GM19395 (cell line): ENCODE data around the gene MAG.

Experiments
- ATAC-seq: cut with Tn5 transposase; IDR thresholded peaks from one replicate; pipeline ENCODE4 v1.9.1; 2021; ENCODE audit warnings: mild to moderate bottlenecking, moderate library complexity; ENCODE audit not compliant: unreplicated experiment

Gene MAG, protein sequence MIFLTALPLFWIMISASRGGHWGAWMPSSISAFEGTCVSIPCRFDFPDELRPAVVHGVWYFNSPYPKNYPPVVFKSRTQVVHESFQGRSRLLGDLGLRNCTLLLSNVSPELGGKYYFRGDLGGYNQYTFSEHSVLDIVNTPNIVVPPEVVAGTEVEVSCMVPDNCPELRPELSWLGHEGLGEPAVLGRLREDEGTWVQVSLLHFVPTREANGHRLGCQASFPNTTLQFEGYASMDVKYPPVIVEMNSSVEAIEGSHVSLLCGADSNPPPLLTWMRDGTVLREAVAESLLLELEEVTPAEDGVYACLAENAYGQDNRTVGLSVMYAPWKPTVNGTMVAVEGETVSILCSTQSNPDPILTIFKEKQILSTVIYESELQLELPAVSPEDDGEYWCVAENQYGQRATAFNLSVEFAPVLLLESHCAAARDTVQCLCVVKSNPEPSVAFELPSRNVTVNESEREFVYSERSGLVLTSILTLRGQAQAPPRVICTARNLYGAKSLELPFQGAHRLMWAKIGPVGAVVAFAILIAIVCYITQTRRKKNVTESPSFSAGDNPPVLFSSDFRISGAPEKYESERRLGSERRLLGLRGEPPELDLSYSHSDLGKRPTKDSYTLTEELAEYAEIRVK

DNA sequence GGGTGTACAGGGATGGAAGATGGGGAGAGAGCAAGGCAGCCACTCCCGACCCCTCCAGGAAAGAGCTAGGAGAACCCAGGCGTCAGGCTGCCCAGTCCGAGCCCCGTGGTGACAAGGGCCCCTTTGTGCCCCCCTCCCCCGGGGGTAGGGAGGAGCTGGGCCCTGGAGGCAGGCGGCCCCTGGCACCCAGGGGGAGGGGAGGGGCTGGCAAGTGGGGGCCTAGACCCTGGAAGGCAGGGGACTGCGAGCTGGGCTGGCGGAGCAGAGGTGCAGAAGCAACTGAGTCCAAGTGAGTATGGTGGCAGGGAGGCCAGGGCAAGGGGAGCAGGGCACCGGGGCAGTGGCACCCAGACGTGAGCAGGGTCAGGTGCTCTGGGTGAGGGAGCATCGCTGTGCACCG, at the start of gene MAG:
MAG (plus strand) TSS at position 246 of the 400 bp plus-strand sequence. CDS start 3,248 bp downstream, outside the sequence.
- no peak for ATAC-seq

DNA sequence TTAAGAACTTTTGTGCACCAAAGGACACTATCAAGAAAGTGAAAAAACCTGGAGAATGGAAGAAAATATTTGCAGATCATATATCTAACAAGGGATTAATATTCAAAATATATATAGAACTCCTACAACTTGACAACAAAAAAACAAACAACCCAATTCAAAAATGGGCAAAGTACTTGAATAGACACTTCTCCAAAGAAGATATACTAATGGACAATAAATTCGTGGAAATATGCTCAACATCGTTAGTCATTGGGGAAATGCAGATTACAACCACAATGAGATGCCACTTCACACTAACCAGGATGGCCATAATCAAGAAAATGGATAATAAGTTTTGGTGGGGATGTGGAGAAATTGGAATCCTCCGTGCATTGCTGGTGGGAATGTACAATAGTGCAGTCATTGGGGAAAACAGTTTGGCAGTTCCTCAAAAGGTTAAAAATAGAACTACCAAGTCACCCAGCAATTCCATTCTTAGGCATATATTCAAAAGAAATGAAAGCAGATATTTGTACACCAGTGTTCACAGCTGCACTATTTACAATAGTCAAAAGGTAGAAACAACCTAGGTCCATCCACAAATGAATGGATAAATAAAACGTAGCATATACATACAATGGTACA, 45.4 kb upstream of the MAG start:
- no peak for ATAC-seq

DNA sequence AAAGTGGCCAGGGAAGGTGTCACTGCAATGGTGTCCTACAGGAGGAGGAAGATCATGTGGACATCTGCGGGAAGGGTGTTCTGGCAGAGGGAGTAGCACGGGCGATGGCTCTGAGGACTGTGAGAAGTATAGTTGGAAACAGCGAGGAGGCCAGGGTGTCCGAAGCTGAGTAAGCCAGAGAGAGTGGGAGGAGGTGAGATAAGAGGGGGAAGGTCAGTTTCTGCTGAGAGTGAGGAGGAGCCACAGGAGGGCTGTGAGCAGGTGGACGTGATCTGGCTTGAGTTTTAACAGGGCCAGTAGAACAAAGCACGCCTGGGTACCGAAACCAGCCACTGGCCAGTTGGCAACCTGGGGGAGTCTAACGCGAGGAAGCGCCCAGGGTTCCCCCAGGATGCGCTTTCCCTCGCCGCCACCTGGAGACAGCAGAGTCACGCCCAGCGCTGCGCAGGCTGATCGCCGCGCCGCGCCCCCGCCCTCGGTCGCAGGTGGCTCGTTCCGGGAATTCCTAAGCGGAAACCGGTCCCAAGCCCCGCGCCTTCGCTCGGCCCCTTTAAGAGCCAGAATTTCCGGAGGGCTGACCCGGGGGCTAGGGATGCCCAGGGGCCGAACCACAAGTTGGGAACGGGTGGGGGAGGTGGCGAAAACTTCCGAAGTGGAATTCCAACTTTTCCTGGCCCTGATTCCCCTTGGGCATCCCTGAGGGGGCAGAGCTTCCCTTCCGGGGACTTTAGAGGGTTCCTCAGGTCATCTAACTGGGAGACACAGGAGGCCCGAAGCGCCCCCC, 44.2 kb upstream of the MAG start:
- ATAC-seq: peak; percentile 49

DNA sequence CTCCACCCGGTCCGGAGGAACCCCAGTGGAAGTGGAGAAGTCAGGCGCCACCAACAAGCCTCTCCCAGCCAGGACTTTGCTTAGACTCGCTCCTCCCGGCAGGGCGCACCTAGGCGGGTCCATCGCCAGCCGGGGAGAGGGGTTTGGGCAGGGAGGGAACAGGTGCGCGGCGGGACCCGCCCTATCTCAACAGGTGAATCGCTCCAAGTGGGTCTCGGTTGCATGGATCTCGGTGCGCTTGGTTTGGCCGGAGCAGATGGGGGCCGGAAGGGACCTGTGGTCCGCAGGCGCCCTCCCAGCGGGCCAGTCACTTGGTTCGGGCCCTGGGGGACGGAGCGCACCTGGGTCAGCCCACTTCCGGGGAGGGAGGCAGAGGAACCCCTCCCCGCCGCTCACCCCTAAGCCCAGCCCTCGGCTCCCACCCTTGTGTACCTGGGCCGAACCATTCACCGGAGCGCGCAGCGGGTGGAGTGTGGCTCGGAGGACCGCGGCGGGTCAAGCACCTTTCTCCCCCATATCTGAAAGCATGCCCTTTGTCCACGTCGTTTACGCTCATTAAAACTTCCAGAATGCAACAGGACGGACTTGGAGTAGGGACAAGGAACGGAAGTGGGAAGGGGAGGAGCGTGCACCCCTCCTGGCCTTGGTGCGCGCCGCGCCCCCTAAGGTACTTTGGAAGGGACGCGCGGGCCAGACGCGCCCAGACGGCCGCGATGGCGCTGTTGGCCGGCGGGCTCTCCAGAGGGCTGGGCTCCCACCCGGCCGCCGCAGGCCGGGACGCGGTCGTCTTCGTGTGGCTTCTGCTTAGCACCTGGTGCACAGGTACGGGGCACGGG, 43.4 kb upstream of the MAG start, which contains the start of gene LSR:
LSR (plus strand) TSS at position 693 of the 836 bp plus-strand sequence; CDS start at position 714, 21 bp downstream.
- ATAC-seq: peak; percentile 77

DNA sequence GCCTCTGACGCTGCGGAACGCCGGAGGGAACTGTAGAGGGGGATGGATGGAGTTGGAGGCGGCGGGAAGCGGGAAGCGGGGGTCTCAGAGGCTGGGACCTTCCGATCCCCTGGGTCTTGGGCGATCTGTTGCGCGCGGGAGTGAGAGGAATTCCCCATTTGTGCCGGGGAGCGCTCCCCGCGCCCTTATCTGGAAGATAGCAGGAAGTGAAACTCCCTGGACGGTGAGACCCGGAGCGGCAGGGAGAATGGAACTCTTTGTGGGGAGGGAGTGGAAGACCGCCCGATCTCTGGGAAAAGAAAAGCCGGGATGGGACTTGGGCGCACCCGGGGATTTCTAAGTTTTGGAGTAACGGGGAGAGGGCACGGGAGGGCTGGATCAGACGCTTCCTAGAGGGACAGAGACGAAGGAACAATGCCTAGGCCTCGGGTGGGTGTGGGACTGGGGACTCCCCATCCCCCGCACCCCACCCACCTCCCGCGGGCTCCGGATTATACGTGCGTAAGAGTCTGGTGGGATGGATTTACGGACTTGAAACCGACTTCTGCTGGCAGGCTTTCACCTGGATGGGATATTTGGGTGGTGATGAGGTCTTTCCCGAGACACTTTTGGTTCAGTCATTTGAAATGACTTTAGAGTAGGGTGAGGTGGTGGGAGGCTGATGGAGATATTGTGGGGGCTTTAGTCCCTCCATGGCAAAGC, 42.7 kb upstream of the MAG start:
- ATAC-seq: no peak

DNA sequence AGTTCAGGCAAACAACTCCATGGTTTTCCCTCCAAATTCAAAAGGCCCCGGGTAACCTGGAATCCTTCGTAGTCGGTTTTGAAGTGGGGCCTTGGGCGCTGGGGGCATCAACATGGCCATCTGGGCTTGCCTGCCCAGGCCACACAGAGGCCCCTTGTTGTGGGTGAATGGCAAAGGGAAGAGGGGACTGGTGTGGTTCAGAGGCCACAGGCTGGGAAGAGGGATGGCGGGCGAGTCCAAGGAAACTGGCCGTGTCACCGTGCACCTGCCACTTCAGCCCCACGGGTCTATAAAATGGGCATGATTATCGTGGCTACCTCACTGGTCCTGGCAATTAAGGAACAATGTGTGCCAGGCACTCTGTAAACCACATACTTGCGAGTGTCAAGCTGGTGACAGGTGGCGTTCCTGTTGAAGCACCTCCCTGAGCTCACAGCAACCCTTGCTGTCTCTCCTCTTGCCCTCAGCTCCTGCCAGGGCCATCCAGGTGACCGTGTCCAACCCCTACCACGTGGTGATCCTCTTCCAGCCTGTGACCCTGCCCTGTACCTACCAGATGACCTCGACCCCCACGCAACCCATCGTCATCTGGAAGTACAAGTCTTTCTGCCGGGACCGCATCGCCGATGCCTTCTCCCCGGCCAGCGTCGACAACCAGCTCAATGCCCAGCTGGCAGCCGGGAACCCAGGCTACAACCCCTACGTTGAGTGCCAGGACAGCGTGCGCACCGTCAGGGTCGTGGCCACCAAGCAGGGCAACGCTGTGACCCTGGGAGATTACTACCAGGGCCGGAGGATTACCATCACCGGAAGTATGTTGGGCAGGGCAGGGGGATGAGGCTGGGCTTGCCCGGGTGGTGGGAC, 41.9 kb upstream of the MAG start:
- ATAC-seq: no peak

DNA sequence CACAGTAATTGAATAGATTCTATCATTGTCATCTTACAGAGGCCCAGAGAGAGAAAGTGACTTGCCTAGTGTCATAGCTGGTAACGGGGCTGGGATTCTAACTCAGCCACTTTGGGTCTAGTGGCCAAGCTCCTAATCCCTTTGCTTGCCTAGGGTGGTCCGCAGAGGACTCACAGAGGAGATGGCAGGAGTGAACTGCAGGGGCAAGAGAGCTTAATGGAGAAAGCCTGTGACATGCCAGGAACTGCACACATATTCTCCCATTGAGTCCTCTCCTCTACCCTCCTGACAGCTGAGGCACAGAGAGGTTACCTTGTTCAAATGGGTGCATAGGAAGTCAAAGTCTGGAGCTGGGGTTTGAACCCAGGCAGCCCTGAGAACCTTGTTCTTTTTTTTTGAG, 40.5 kb upstream of the MAG start:
- no peak for ATAC-seq

DNA sequence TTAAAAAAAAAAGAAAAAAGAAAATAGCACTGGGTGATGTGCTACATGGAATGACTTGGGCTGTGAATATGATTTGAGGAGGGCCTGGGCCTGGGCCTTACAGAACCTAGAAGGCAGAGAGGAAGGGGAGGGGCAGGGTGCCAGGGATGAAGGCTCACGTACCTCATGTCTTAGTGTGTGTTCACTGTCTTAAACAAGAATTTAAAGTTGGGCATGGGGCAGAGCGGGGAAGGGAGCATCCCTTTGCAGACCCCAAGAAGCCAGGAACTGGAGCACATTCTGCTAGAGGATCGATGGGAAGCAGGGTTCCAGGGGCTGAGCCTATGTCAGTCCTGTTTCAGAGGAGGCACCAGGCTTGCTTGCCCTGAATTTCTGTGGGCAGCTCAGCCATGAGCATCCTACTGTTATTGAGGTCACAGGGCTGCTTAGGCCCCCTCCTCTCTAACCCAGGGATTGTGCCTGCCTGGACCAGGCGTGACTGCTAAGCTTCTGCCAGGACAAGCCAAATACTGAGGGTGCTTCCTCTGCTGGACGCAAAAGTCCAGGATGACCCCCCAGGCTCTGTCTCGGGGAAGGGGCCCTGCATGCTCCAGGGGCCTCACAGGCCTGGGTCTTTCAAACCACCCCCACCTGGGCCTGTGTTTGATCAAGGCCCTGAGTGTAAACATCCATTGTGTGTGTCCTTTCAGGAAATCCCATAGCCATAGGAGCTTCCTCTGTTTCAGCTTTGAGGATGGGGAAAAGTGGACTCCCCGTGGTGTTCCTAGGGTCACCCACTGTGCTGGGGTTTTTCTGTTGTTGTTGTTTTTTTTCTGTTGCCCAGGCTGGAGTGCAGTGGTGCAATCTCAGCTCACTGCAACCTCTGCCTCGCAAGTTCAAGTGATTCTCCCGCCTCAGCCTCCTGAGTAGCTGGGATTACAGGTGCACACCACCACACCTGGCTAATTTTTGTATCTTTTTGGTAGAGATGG, 38.4 kb upstream of the MAG start:
- ATAC-seq: no peak

DNA sequence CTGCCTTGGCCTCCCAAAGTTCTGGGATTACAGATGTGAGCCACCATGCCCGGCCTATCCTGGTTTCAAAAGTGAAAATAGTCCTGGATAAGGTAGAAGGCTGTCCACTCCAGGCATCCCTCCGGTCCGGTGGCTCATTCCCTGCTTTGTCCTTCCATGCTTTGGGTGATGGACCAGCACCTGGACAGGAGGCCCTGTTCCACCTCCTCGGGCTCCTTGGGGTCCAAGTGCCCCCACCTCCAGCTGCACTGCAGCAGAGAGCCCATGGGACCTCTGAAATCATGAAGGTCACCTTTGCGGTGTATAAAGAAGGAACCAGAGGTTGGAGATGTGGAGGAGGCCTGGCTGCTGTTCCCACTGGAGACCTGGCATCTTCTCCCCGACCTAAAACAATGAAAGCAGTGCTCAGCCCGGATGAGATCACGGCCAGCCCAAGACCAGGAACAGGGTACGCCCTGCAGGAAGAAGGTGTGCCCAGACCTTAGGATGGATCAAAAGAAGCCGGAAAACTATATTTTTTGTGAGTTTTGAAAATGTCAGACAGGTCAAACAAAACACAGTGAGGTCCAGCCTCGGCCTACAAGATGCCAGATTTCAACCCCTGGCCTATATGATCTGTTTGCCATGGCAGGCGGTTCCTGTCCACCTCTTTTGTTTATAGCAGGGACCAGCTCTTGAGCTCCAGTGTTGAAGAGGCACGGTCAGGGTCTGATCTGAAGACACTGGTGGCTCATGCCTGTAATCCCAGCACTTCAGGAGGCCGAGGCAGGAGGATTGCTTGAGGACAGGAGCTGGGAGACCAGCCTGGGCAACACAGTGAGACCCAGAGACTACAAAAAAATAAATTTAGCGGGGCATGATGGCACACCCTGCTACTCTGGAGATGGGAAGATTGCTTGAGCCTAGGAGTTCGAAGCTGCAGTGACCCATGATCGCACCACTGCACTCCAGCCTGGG, 37.3 kb upstream of the MAG start:
- no peak for ATAC-seq

DNA sequence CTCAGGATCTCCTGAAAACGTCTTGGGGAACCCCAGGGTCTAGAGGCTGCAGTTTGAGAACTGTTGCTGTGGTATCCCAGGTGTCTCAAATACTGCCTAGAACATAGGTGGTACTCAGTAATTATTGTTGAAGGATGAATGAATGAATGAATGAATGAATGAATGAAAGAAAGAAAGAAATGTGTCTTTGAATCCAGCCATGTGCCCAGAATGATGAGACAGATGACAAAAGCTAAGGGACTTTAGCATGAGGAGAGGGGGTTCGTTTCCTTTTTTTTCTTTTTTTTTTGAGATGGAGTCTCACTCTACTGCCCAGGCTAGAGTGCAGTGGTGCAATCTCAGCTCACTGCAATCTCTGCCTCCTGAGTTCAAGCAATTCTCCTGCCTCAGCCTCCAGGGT, 35.4 kb upstream of the MAG start:
- no peak for ATAC-seq

DNA sequence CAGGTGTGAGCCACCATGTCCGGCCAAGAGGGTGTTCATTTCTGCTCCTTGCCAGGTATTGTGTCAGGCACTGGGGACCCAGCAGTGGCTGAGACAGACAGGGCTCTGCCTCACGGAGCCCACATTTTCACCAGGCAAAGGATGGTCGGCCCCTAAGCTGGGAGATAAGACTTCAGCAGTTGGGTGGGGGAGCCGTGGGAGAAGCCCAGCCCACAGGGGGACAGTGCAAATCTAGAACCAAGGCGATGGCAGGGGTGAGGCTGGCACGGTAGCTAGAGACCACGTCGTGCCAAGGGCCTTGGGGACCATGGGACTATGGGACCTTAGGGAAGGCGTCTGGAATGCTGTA, 34.9 kb upstream of the MAG start:
- no peak for ATAC-seq

DNA sequence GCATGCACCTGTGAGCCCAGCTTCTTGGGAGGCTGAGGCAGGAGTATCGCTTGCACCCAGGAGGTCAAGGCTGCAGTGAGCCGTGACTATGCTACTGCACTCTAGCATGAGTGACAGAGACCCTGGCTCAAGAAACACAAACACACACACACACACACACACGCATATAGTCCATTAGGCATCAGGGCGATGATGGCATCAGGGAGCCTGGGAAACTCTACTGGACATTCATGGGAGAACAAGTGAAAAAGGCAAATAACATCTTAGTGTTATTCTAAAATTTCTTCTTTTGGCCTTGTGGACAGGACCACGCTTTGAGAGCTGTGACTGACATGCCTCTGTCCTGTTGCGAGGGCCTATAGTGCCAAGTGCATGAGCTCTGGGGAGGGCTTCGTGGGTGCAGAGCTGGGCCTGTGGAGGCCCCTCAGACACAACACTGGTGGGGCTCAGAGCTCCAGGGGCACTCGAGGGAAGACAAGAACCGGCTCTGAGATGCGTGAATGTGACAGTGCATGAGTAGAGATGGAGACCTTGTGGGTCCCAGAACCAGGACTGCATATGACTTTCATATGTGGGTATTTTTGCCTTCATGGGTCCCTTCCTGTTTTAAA, 31.2 kb upstream of the MAG start:
- ATAC-seq: no peak

DNA sequence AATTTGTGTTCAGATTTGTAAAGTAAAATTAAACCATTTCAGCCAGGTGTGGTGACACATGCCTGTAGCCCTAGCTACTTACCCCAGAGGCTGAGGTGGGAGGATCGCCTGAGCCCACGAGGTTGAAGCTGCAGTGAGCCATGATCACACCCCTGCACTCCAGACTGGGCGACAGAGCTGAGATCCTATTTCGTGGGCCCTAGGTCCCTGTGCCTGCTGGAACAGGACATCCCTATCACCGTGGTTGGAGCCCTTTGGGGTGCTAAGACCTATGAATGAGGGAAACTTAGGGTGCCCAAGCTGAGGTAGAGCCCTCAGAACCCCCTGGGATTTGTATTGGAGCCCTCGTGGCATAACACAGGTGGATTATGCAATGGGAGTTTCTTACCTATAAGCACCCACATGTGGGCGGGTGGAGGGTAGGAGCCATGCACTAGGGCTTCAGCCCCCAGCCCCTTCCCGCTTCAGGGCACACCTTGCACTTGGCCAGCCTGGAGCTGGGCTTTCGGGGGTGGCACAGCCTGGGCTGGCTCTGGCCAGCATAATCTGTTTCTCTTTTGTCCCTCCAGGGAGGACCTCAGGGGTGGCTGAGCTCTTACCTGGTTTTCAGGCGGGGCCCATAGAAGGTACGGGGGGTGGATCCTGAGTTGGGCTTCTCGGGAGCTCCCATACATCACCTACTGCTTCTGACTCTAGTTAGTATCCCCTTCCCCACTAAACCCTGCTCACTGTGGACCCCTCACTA, 30.4 kb upstream of the MAG start:
- no peak for ATAC-seq

DNA sequence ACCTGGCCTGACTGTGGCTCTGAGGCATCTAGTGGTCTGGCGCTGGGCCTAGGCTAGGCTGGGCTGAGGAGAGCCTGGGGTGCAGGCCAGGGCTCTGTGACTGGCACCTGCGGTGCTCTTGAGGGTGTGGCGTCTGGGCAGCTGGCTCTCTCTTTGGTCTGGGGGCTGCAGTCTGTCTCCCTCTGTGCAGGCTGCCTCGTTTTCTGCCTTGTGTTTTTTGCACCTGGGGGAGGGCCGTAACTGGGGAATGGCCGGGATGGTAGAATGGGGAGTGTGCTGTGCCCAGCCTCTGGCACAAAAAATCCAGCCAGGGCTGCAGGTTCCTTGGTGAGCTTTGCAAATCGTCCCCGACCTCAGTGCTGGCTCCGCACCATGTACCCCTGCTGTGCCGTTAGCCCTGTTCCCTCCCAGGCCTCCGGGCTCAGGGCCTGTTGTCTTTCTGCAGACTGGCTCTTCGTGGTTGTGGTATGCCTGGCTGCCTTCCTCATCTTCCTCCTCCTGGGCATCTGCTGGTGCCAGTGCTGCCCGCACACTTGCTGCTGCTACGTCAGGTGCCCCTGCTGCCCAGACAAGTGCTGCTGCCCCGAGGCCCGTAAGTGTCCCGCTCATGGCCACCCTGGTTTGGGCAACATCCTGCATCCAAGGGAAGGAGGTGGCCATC, 29.7 kb upstream of the MAG start:
- no peak for ATAC-seq
